ENCODE measurements around the gene KCNG3.

Gene KCNG3

GRCh38 chr2:42452545-42452944 lies 41.2 kb downstream of the KCNG3 start:
- TF ChIP-seq, protein P1, sequence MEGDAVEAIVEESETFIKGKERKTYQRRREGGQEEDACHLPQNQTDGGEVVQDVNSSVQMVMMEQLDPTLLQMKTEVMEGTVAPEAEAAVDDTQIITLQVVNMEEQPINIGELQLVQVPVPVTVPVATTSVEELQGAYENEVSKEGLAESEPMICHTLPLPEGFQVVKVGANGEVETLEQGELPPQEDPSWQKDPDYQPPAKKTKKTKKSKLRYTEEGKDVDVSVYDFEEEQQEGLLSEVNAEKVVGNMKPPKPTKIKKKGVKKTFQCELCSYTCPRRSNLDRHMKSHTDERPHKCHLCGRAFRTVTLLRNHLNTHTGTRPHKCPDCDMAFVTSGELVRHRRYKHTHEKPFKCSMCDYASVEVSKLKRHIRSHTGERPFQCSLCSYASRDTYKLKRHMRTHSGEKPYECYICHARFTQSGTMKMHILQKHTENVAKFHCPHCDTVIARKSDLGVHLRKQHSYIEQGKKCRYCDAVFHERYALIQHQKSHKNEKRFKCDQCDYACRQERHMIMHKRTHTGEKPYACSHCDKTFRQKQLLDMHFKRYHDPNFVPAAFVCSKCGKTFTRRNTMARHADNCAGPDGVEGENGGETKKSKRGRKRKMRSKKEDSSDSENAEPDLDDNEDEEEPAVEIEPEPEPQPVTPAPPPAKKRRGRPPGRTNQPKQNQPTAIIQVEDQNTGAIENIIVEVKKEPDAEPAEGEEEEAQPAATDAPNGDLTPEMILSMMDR (IDR thresholded peaks at IDR 0.05; ENCODE audit: low read depth, low read length, poor library complexity, severe bottlenecking) = no peak
- TF ChIP-seq EZH2phosphoT487 (IDR thresholded peaks at IDR 0.05; ENCODE audit: borderline replicate concordance, low read length) = no peak
- H3K9me3 ChIP-seq (ENCODE audit: control insufficient read depth, insufficient read depth, low read length) = no peaks in the 10 kb centered on the region
- no peaks in the 10 kb centered on the region for H3F3A ChIP-seq (ENCODE audit: control insufficient read depth, insufficient read depth)
- H3K9me2 ChIP-seq (replicated peaks; ENCODE audit: control insufficient read depth, low read length) = no peaks in the 10 kb centered on the region
- no peaks in the 10 kb centered on the region for H4K20me1 ChIP-seq (ENCODE audit: control insufficient read depth, insufficient read depth, low read depth, low read length)
- no peak overlapping the region for H3K4me3 ChIP-seq (ENCODE audit: low read length)
- no peak overlapping the region for H3K27ac ChIP-seq (ENCODE audit: low read depth, low read length)
- H3K4me1 ChIP-seq (ENCODE audit: control insufficient read depth, low read length) = no peaks in the 10 kb centered on the region
- no peak overlapping the region for H3K4me2 ChIP-seq (ENCODE audit: low read length)
- H3K36me3 ChIP-seq (ENCODE audit: control insufficient read depth, low read length) = no peaks in the 10 kb centered on the region
- H3K27me3 ChIP-seq (ENCODE audit: control insufficient read depth, low read length) = peaks cover 3% of the 10 kb centered on the region; the same call in 1 of the 2 replicates
- H3K79me2 ChIP-seq (ENCODE audit: control insufficient read depth, low read length) = no peaks in the 10 kb centered on the region

- TF ChIP-seq, protein P1 (IDR thresholded peaks at IDR 0.05; ENCODE audit: low read depth, low read length, poor library complexity, severe bottlenecking) = no peak
- no peak for TF ChIP-seq EZH2phosphoT487 (IDR thresholded peaks at IDR 0.05; ENCODE audit: borderline replicate concordance, low read length)
- H3K4me1 ChIP-seq (ENCODE audit: control insufficient read depth, low read length) = no peaks in the 10 kb centered on the region
- H3K4me3 ChIP-seq (ENCODE audit: low read length) = no peak overlapping the region
- no peaks in the 10 kb centered on the region for H3K9me3 ChIP-seq (ENCODE audit: control insufficient read depth, insufficient read depth, low read length)
- H3K79me2 ChIP-seq (ENCODE audit: control insufficient read depth, low read length) = no peaks in the 10 kb centered on the region
- no peaks in the 10 kb centered on the region for H3K9me2 ChIP-seq (replicated peaks; ENCODE audit: control insufficient read depth, low read length)
- H3F3A ChIP-seq (ENCODE audit: control insufficient read depth, insufficient read depth) = no peaks in the 10 kb centered on the region
- H4K20me1 ChIP-seq (ENCODE audit: control insufficient read depth, insufficient read depth, low read depth, low read length) = no peaks in the 10 kb centered on the region
- H3K36me3 ChIP-seq (ENCODE audit: control insufficient read depth, low read length) = no peaks in the 10 kb centered on the region
- no peaks in the 10 kb centered on the region for H3K27me3 ChIP-seq (ENCODE audit: control insufficient read depth, low read length)
- no peak overlapping the region for H3K27ac ChIP-seq (ENCODE audit: low read depth, low read length)
- no peak overlapping the region for H3K4me2 ChIP-seq (ENCODE audit: low read length)
Measured at GRCh38 chr2:42450136-42450535, 43.6 kb downstream of the KCNG3 start.

DNA sequence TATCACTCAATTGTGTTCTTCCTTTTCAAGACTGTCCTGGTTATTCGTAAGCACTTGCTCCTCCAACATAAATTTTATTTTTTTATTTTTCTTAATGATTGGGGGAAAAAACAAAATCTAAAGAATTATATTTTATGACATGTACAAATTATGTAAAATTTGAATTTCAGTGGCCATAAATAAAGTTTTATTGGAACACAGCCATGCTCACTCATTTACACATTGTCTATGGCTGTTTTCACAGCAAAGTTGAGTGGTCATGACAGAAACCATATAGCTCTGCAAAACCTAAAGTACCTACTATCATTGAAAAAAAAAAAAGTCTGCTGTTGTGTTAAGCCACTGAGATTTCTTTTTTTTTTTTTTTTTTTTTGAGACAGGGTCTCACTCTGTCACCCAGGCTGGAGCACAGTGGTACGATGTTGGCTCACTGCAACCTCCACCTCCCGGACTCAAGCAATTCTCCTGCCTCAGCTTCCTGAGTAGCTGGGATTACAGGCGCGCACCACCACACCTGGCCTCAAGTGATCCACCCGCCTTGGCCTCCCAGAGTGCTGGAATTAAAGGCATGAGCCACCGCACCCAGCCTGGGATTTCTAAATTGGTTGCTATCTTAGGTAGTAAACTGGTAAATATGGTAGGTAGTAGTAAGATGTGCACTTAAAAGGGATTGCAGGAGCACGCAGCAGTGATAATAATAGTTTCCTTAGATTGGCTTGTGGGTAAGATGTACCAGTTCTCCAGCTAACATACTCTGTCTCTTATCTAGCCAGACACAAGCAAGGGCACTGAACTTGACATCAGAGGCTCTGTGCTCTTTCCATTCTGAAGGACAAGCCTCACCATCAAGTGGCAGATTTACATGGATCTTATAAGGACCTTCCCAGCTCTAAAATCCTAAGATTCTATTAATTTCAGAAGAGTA lies 44.4 kb downstream of the KCNG3 start:
- H3K36me3 ChIP-seq (ENCODE audit: control insufficient read depth, low read length) = no peaks in the 10 kb centered on the region
- H3K9me2 ChIP-seq (replicated peaks; ENCODE audit: control insufficient read depth, low read length) = no peaks in the 10 kb centered on the region
- peaks cover 2% of the 10 kb centered on the region; the same call in 1 of the 2 replicates for H3K27me3 ChIP-seq (ENCODE audit: control insufficient read depth, low read length)
- no peak overlapping the region for H3K4me3 ChIP-seq (ENCODE audit: low read length)
- H3K27ac ChIP-seq (ENCODE audit: low read depth, low read length) = no peak overlapping the region
- H3K9me3 ChIP-seq (ENCODE audit: control insufficient read depth, insufficient read depth, low read length) = no peaks in the 10 kb centered on the region
- no peaks in the 10 kb centered on the region for H4K20me1 ChIP-seq (ENCODE audit: control insufficient read depth, insufficient read depth, low read depth, low read length)
- TF ChIP-seq, protein P1 (IDR thresholded peaks at IDR 0.05; ENCODE audit: low read depth, low read length, poor library complexity, severe bottlenecking) = no peak
- TF ChIP-seq EZH2phosphoT487 (IDR thresholded peaks at IDR 0.05; ENCODE audit: borderline replicate concordance, low read length) = no peak
- no peaks in the 10 kb centered on the region for H3K4me1 ChIP-seq (ENCODE audit: control insufficient read depth, low read length)
- H3F3A ChIP-seq (ENCODE audit: control insufficient read depth, insufficient read depth) = no peaks in the 10 kb centered on the region
- no peak overlapping the region for H3K4me2 ChIP-seq (ENCODE audit: low read length)
- H3K79me2 ChIP-seq (ENCODE audit: control insufficient read depth, low read length) = no peaks in the 10 kb centered on the region
